ENCODE data around the gene TRIP4.

GRCh38 chr15:64340355-64340754, 47.3 kb upstream of the TRIP4 start:
- TF ChIP-seq CTCF (IDR thresholded peaks at IDR 0.05; ENCODE audit: poor library complexity, severe bottlenecking) = no peak
- TF ChIP-seq EP300 (conservative IDR thresholded peaks at IDR 0.05; ENCODE audit: poor library complexity, severe bottlenecking) = no peak
